Measurements from ENCODE around the gene APOL2. TPM values are rescaled to one million over a fixed set of nuclear protein-coding genes. Genes with fewer than 3 reads are reported as not detected.
"Not testable (repeated sequence)": the region's sequence is repeated elsewhere in the genome, so short reads cannot be mapped to it uniquely, and the experiment has no call there.

The APOL2 gene
- total and polyA plus RNA-seq, 8 donors = 29.0 to 63.0 (median 35.0) TPM

DNA sequence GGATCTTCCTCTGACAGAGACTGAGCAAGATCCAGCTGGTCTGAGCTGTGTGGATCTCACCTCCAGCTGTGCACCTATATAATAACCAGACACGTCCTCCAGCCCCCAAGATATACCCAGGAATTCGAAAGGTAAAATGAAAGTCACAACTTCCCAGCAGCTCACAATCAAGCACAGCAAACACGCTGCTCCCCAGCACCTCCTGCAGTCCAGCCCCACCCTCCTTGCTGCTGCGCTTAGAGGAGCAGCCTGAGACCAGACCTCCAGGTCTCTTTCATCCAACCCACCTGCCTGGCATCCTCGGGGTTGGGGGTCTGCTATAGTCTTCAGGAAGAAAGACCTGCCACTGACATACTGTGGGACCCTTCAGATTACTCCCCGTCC is 34.7 kb downstream of the APOL2 start:
- no peaks in the 10 kb centered on the region for H3K27me3 ChIP-seq
- ATAC-seq = no peak
- H3K36me3 ChIP-seq = no peaks in the 10 kb centered on the region
- peaks cover 7 to 12% of the 10 kb centered on the region in 2 donors for H3K4me1 ChIP-seq
- intact Hi-C loops (cut with DNase I) = no loop called here
- no peak for DNase-seq
- no peaks in the 10 kb centered on the region for H3K9me3 ChIP-seq
- H3K27ac ChIP-seq = no peak overlapping the region
- H3K4me3 ChIP-seq = no peak overlapping the region
- no peak for TF ChIP-seq CTCF (IDR thresholded peaks at IDR 0.05)

GRCh38 chr22:36204001-36204631 is 35.2 kb downstream of the APOL2 start:
- intact Hi-C loops (cut with DNase I) = no loop called here
- TF ChIP-seq CTCF (IDR thresholded peaks at IDR 0.05) = no peak
- Histone ChIP-seq H3K4me3 (no peak overlapping the region), H3K27ac (no peak overlapping the region), H3K9me3 (no peaks in the 10 kb centered on the region), H3K27me3 (no peaks in the 10 kb centered on the region), H3K36me3 (no peaks in the 10 kb centered on the region), H3K4me1 (peaks cover 7 to 12% of the 10 kb centered on the region in 2 donors)
- no peak for DNase-seq
- ATAC-seq = no peak

DNA sequence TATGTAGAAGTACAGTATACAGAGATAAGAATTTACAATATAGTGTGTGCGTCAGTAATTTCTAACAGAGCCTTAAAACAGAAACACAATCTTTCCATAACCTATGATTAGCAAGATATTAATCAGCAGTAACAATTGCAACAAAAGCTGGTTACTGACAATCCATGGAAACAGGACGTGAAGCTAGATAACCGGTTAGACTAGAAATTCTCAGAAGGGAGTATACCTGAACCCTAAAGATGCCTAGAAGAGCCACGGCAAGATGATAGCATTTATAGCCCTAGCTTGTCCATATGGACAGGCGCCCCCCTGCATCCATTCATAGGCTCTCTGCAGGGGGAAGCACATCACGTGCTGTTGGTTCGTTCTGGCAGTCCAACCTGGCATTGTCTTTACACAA is 35.9 kb downstream of the APOL2 start:
- not testable (repeated sequence) for H3K36me3 ChIP-seq

GRCh38 chr22:36202906-36203305 is 36.4 kb downstream of the APOL2 start:
- H3K4me3 ChIP-seq; intact Hi-C loops (cut with DNase I): not testable (repeated sequence)

More for the DNA sequence above, 35.9 kb downstream of the APOL2 start:
- DNase-seq = peak in 1 of 4 donors; percentile 33
- H3K4me3 ChIP-seq; ATAC-seq; H3K27ac ChIP-seq; H3K27me3 ChIP-seq; intact Hi-C loops (cut with DNase I); H3K9me3 ChIP-seq: not testable (repeated sequence)
- peaks cover 7 to 15% of the 10 kb centered on the region in 2 donors for H3K4me1 ChIP-seq

DNA sequence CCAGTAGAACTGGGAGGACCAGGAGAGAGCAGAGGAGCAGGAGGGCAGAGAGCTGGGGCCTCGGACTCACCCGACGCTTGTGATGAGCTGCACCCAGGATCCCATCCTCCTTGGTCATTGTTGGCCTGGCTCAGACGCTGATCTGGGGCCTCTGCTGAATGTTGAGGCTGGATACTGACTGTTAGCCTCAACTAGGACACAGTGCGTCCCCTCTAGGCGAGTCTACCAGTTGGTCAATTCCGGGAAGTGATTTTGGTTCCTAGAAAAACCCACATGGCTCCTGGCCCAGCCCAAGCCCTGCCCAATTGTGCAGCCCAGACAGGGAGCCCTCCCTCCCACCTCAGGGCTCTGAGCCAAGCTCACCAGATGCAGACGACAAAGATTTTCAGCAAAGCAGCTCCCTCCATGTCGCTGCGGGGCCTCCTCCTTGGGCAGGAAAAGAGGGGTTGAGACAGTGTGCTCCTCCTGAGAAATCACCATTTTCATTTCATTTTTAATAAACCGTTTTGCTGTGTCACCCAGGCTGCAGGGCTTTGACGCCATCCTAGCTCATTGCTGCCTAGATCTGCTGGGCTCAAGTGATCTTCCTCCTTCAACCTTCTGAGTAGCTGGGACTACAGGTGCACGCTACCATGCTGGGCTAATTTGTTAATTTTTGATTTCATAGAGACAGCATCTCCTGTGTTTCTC is 37.6 kb downstream of the APOL2 start, which contains the start of gene APOL4:
APOL4 (minus strand) TSS at position 180 of the 690 bp plus-strand sequence; CDS start at position 105, 75 bp downstream.
- intact Hi-C loops (cut with DNase I) = no loop called here
- peak; percentile 63 for ATAC-seq
- H3K9me3 ChIP-seq = no peaks in the 10 kb centered on the region

More at GRCh38 chr22:36202906-36203305, 36.4 kb downstream of the APOL2 start:
- H3K27ac ChIP-seq, H3K36me3 ChIP-seq, H3K27me3 ChIP-seq, H3K9me3 ChIP-seq: not testable (repeated sequence)
- H3K4me1 ChIP-seq = peaks cover 7 to 19% of the 10 kb centered on the region in 2 donors
- ATAC-seq = peak; percentile 32
- peak in 1 of 4 donors; percentile 68 for DNase-seq

GRCh38 chr22:36201025-36201424 is 38.3 kb downstream of the APOL2 start:
- DNase-seq; H3K27ac ChIP-seq; H3K27me3 ChIP-seq; intact Hi-C loops (cut with DNase I); H3K9me3 ChIP-seq; H3K36me3 ChIP-seq: not testable (repeated sequence)
- peak overlapping the region in 1 of 2 donors; percentile 19 for H3K4me3 ChIP-seq
- ATAC-seq = peak; percentile 21
- H3K4me1 ChIP-seq = peaks cover 10 to 38% of the 10 kb centered on the region in 2 donors

More for the DNA sequence above, 37.6 kb downstream of the APOL2 start, which contains the start of gene APOL4:
- peak within 1 kb of the TSS; percentile 48 to 56 for H3K27ac ChIP-seq
- TF ChIP-seq CTCF (IDR thresholded peaks at IDR 0.05) = no peak
- H3K27me3 ChIP-seq = no peaks in the 10 kb centered on the region
- H3K4me3 ChIP-seq = peak within 1 kb of the TSS in 1 of 2 donors; percentile 19
- H3K36me3 ChIP-seq = no peaks in the 10 kb centered on the region
- H3K4me1 ChIP-seq = peaks cover 10 to 31% of the 10 kb centered on the region in 2 donors
- peak in 3 of 4 donors; percentile 72 to 82 (median 77) for DNase-seq

Measured in left lung (tissue), 10 donors.